ENCODE measurements around the gene FSTL4. TPM values are rescaled to one million over a fixed set of nuclear protein-coding genes. Genes with fewer than 3 reads are reported as not detected.

Gene FSTL4
- total RNA-seq, 1 experiment from 2014 or later: not detected

GRCh38 chr5:133613184-133613583, 843 bp upstream of the FSTL4 start:
- no peak for DNase-seq
- POLR2A ChIA-PET (ENCODE audit: unreplicated experiment): no interaction called here
- intact Hi-C loops (cut with micrococcal nuclease; ENCODE audit: unreplicated experiment): no loop called here

GRCh38 chr5:133611357-133612248, 738 bp downstream of the FSTL4 start:
- H3F3A ChIP-seq (ENCODE audit: insufficient read depth, low read depth): no peaks in the 10 kb centered on the region
- H2AFZ ChIP-seq: no peak overlapping the region
- H3K9me2 ChIP-seq (ENCODE audit: insufficient read depth): no peaks in the 10 kb centered on the region
- no peaks in the 10 kb centered on the region for H3K27me3 ChIP-seq (ENCODE audit: insufficient read depth, low read depth)
- H3K36me3 ChIP-seq (ENCODE audit: low read depth): no peaks in the 10 kb centered on the region
- no peak for DNase-seq
- no TSS peak for BruUV-seq (replicated peaks)
- no peaks in the 10 kb centered on the region for H4K20me1 ChIP-seq (ENCODE audit: insufficient read depth)
- TF ChIP-seq EZH2 (IDR thresholded peaks at IDR 0.05; ENCODE audit: low read depth): no peak
- no peak for TF ChIP-seq CTCF (conservative IDR thresholded peaks at IDR 0.05)
- H3K4me3 ChIP-seq: no peak overlapping the region
- intact Hi-C loops (cut with micrococcal nuclease; ENCODE audit: unreplicated experiment): no loop called here
- ChIA-PET CTCF (no interaction called here), POLR2A (ENCODE audit: unreplicated experiment) (no interaction called here)
- H3K9me3 ChIP-seq (ENCODE audit: insufficient read depth, low read depth): no peaks in the 10 kb centered on the region
- H3K27ac ChIP-seq: no peak overlapping the region
- H3K79me2 ChIP-seq (ENCODE audit: low read depth): no peaks in the 10 kb centered on the region
- H3K4me2 ChIP-seq: no peak overlapping the region
- H3K4me1 ChIP-seq (replicated peaks; ENCODE audit: insufficient read depth): no peaks in the 10 kb centered on the region

More at GRCh38 chr5:133613184-133613583, 843 bp upstream of the FSTL4 start:
- no peaks in the 10 kb centered on the region for H3K9me2 ChIP-seq (ENCODE audit: insufficient read depth)
- no peak overlapping the region for H2AFZ ChIP-seq
- H3K4me3 ChIP-seq: no peak overlapping the region
- TF ChIP-seq CTCF (conservative IDR thresholded peaks at IDR 0.05) (no peak), EZH2 (IDR thresholded peaks at IDR 0.05; ENCODE audit: low read depth) (no peak)
- no peaks in the 10 kb centered on the region for H3K36me3 ChIP-seq (ENCODE audit: low read depth)
- no peaks in the 10 kb centered on the region for H3K9me3 ChIP-seq (ENCODE audit: insufficient read depth, low read depth)
- H3F3A ChIP-seq (ENCODE audit: insufficient read depth, low read depth): no peaks in the 10 kb centered on the region
- H3K27me3 ChIP-seq (ENCODE audit: insufficient read depth, low read depth): no peaks in the 10 kb centered on the region
- H3K4me2 ChIP-seq: no peak overlapping the region
- no TSS peak for BruUV-seq (replicated peaks)
- H4K20me1 ChIP-seq (ENCODE audit: insufficient read depth): no peaks in the 10 kb centered on the region
- H3K27ac ChIP-seq: no peak overlapping the region
- no peaks in the 10 kb centered on the region for H3K4me1 ChIP-seq (replicated peaks; ENCODE audit: insufficient read depth)
- H3K79me2 ChIP-seq (ENCODE audit: low read depth): no peaks in the 10 kb centered on the region
- CTCF ChIA-PET: no interaction called here

GRCh38 chr5:133610489-133611356, 1.6 kb downstream of the FSTL4 start:
- DNase-seq: peak in 1 of 2 experiments; percentile 3
- H3K36me3 ChIP-seq (ENCODE audit: low read depth): no peaks in the 10 kb centered on the region
- intact Hi-C loops (cut with micrococcal nuclease; ENCODE audit: unreplicated experiment): no loop called here
- CTCF ChIA-PET: no interaction called here
- H3K4me1 ChIP-seq (replicated peaks; ENCODE audit: insufficient read depth): no peaks in the 10 kb centered on the region
- no peaks in the 10 kb centered on the region for H3K9me2 ChIP-seq (ENCODE audit: insufficient read depth)
- H3K79me2 ChIP-seq (ENCODE audit: low read depth): no peaks in the 10 kb centered on the region
- POLR2A ChIA-PET (ENCODE audit: unreplicated experiment): no interaction called here
- no peaks in the 10 kb centered on the region for H3K27me3 ChIP-seq (ENCODE audit: insufficient read depth, low read depth)
- TF ChIP-seq CTCF (conservative IDR thresholded peaks at IDR 0.05): no peak
- no peak for TF ChIP-seq EZH2 (IDR thresholded peaks at IDR 0.05; ENCODE audit: low read depth)
- no peak overlapping the region for H3K4me3 ChIP-seq
- H4K20me1 ChIP-seq (ENCODE audit: insufficient read depth): no peaks in the 10 kb centered on the region
- H3K27ac ChIP-seq: no peak overlapping the region
- no peaks in the 10 kb centered on the region for H3K9me3 ChIP-seq (ENCODE audit: insufficient read depth, low read depth)
- H3K4me2 ChIP-seq: no peak overlapping the region
- no peaks in the 10 kb centered on the region for H3F3A ChIP-seq (ENCODE audit: insufficient read depth, low read depth)
- no TSS peak for BruUV-seq (replicated peaks)
- no peak overlapping the region for H2AFZ ChIP-seq
